Measurements from ENCODE around the gene SPEG.

SPEG gene

DNA sequence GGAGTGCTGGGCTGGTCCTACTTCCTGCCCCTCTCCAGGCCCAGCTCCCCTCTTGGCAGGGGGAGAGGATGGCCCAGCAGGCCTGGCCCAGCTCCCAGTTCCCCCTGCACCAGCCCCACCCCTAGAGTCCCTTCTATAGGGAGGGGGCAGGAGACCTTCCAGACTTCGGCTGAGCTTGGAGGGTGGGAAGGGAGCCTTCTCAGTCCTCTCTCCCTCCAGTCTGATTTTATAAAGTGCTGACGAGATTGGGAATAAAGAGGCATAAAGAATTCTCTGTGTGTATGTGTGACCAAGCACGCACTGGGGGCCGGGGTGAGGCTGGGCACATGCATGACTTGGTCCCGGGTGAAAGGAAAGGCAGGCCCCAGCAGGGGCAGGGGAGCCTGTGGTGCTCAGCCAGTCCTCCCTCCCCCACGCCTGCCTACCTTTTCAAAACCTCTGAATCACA, 103.9 kb downstream of the SPEG start:
- no peak for DNase-seq

DNA sequence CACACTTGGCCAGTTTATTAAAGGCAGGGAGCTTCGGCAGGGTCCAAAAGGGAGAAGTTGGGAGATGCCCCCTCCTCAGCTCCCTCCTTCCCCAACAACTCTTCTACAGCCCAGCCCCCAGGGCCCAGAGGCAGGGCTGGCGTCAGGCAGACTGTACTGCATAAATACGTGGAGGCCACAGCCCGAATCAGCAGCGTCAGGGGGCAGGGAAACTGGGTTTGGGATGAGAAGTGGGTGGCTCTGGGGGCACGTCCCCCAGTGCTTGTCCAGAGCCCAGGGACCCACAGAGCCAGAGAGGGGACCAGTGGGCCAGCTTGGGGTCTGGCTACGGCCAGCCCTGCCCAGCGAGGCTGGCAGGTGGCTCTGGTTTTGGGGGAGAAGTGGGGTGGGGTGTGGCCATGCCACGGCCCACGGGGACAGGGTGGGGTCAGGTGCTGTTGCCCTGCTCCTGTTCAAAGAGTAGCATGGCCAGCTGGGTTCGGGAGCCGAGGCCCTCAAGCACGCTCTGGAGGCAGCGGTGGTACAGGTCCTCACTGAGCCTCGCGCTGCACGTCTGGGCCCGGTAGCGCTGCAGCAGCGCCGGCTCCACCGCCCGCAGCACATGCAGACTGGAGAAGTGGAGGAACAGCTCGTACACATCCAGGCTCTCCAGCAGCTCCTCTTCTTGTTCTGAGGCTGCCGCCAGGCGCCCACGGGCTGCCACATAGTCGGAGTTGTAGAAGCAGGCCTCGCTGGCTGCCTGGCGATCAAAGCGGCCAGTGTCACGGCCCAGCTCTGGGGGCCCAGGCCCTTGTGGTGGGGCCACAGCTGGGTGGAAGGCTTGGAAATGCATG, 104.5 kb downstream of the SPEG start:
- no peak for DNase-seq

- DNase-seq = no peak
These were observed 105.5 kb downstream of the SPEG start for GRCh38 chr2:219539926-219540678.

DNA sequence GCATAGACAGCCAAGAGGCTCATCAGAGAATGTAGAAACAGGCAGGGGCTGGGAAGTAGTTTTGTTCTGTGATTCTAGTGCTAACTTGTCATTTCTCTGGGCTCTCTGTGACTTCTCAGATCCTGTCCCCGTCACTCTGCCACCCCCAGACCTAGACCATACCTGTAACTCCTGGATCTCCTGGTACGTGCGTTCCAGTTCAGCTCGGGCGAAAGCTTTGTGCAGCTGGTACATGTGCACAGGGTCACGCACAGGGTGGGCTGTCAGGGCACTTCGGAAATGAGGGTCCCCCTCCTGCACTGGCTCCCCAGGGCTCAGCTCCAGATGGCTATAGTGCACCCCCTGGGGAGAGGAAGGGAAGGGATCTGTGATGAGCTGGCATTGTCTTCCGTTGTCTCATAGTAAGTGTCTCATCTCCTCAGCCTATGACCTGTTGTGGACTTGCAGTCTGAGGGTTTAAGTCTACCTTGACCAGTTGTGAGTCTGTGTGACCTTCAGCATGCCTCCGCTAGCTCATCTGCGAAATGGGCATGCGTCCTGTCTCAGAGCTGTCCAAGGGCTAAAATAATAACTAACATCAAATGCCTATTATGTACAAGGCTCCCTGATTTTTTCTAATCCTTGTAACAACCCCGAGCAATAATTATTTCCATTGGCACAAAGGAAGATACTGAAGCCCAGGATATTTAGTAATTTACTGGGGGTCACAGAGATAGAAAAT, 106.3 kb downstream of the SPEG start:
- DNase-seq = no peak

- peak; percentile 94 for DNase-seq
These were observed 107.1 kb downstream of the SPEG start for GRCh38 chr2:219541611-219542180.

- DNase-seq = peak; percentile 81
These were observed 108.4 kb downstream of the SPEG start for GRCh38 chr2:219542931-219543595.

DNA sequence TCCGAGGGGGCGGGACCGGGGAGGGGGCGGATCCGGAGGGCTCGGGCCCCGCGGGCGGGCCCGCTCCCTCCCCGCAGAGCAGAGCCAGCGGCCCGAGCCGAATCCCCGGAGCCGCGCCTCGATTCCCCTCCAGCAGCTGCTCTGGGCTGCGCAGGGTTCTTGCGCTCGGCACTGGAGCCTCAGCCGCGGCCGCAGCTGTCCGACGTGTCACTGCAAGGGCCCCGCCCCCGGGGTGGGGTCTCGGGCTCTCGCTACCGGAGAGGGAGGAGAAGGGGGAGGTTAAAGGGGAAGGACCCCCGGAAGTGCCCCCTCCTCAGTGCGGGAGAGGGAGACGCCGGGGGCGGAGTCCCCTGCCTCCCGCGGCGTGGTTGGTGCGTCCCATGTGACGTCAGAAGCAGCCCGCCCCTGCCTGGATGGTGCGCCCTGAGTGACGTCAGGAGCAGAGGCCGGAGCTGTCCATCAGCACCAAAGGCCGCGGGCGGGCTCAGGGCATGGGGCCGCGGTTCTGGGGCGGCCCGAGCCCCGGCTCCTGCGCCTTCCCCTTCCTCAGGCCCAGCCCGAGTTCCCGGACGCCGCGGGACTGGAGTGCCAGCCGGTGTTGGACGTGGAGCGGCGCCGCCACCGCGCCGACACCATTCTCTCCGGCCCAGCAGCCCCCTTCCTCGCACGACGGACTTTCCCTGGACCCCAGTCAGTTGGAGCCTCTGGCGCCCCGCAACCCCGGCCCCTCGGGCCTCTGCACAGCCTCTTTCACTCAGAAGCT, 109.1 kb downstream of the SPEG start, which contains the start of the genes CHPF and TMEM198:
CHPF (minus strand) TSS at position 214 of the 763 bp plus-strand sequence. CDS start 271 bp downstream, outside the sequence.
TMEM198 (plus strand) TSS at position 433 of the 763 bp plus-strand sequence. CDS start 700 bp downstream, outside the sequence.
- DNase-seq = peak; percentile 100

DNA sequence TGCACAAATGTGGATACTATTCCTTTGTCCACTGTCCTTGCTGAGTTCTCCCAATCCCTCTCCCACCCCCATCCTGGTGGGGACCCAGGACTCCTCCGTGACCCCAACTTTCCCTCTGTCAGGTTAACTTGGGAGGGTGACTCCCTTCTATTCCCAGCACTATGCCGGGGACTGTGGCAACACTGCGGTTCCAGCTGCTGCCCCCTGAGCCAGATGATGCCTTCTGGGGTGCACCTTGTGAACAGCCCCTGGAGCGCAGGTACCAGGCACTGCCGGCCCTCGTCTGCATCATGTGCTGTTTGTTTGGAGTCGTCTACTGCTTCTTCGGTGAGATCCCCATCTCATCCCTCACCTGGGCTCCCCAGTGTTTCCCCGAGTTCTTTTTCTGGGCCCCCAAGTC, 109.9 kb downstream of the SPEG start:
- no peak for DNase-seq

DNA sequence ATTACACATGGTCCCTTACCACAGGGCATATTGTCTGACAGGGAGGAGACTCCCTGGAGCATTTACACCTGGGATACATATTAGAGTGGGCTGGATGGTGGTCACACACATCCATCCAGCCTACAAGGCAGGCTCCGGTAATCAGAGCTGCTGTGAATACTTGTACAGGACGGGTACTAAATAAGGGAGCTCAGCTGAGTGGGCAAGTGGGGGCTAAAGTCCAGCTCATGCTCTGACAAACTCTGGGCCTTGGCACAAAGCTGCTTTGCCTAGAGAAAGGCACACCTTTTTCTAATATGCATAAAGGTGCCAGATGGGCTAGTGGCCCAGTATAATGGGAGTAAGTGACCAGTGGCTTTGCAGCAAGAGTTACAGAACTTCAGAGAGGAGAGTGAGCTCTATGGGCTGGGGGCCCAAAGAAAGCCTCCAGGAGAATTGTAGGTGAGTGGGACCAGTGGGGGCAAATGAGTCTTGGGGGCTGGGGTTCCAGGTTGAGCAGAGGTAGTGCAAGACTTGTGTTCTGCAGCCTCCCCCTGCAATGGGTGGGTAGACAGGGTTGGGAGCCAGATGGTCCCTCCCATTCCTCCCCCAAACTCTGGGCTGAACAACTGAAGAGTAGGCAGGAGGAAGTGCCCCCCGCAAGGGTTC, 110.8 kb downstream of the SPEG start:
- no peak for DNase-seq

DNA sequence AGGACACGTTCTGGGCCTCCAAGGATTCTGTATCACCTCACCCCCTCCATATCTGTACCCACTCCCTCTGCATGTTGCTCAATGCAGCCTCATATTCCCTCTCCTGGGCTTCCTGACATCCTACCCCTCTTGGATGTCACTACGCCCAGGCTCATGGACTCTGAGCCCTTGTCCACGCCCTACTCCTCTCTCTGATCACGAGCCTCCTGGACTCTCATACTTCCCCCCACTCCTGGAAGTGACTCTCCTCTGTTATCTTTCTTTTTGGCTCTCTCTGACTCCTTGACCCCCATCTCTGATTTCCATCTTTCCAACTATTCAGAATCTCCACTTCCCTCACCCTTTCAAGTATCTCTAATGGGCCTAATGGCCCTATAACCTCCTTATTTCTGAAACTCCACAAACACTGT, 111.3 kb downstream of the SPEG start:
- no peak for DNase-seq

DNA sequence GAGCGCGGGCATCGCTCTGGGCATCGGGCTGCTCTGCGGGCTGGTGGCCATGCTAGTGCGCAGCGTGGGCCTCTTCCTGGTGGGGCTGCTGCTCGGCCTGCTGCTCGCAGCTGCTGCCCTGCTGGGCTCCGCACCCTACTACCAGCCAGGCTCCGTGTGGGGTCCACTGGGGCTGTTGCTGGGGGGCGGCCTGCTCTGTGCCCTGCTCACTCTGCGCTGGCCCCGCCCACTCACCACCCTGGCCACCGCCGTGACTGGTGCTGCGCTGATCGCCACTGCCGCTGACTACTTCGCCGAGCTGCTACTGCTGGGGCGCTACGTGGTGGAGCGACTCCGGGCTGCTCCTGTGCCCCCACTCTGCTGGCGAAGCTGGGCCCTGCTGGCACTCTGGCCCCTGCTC, 113.0 kb downstream of the SPEG start:
- DNase-seq = no peak
